CD4-positive, CD25-positive, alpha-beta regulatory T cell (primary cell): ENCODE data around the gene PSORS1C2. TPM values are rescaled to one million over a fixed set of nuclear protein-coding genes. Genes with fewer than 3 reads are reported as not detected.
"Not testable (repeated sequence)": the region's sequence is repeated elsewhere in the genome, so short reads cannot be mapped to it uniquely, and the experiment has no call there.

Source experiments
- ATAC-seq, 2 donors: fragments of 150-1000 bp; cut with Tn5 transposase; one replicate each; pipeline ENCODE4 v1.10.0; 2021; ENCODE audit warnings: low read depth in 2 of 2, moderate number of reproducible peaks in 2 of 2, moderate library complexity in 1 of 2
- DNase-seq, 3 donors: peaks; one replicate each; pipeline versions ENCODE4 v3.0.0 to v3.0.0-alpha.2; 2012 to 2022; ENCODE audit warnings: mixed read lengths in 1 of 3
- H3K27ac ChIP-seq: one replicate; pipeline ENCODE4 v1.7.0; 2013; ENCODE audit warnings: mild to moderate bottlenecking, low read length; ENCODE audit not compliant: insufficient read depth, poor library complexity, severe bottlenecking
- H3K27me3 ChIP-seq: one replicate; pipeline ENCODE4 v1.7.0; 2013; ENCODE audit warnings: low read length; ENCODE audit not compliant: control insufficient read depth, insufficient read depth
- H3K36me3 ChIP-seq: one replicate; pipeline ENCODE4 v1.7.0; 2013; ENCODE audit warnings: mild to moderate bottlenecking, low read length, moderate library complexity; ENCODE audit not compliant: control insufficient read depth, insufficient read depth
- H3K4me1 ChIP-seq: 2 replicates; pipeline ENCODE4 v1.7.0; 2013; ENCODE audit warnings: mild to moderate bottlenecking, low read length; ENCODE audit not compliant: insufficient read depth, control insufficient read depth, poor library complexity, severe bottlenecking
- H3K4me3 ChIP-seq: one replicate; pipeline ENCODE4 v1.7.0; 2013; ENCODE audit warnings: low read depth, mild to moderate bottlenecking, low read length, moderate library complexity
- H3K9me3 ChIP-seq, 2 experiments: 1 replicate in 1 of 2; 2 replicates in 1 of 2; pipeline ENCODE4 v1.7.0; 2013; ENCODE audit warnings: low read length in 2 of 2, mild to moderate bottlenecking in 1 of 2, moderate library complexity in 1 of 2; ENCODE audit not compliant: control insufficient read depth in 2 of 2
- H3K27ac Mint-ChIP-seq, 3 donors: one replicate each; pipeline ENCODE4 v1.8.0; 2020 to 2022; ENCODE audit warnings: mild to moderate bottlenecking in 3 of 3, mixed read lengths in 3 of 3, moderate library complexity in 2 of 3
- H3K27me3 Mint-ChIP-seq: one replicate; pipeline ENCODE4 v1.8.0; 2022; ENCODE audit warnings: mild to moderate bottlenecking, mixed read lengths
- H3K36me3 Mint-ChIP-seq: one replicate; pipeline ENCODE4 v1.8.0; 2020; ENCODE audit warnings: mixed read lengths
- H3K4me1 Mint-ChIP-seq, 4 donors: one replicate each; pipeline ENCODE4 v1.8.0; 2020 to 2022; ENCODE audit warnings: mixed read lengths in 4 of 4, mild to moderate bottlenecking in 1 of 4
- H3K4me3 Mint-ChIP-seq, 4 donors: one replicate each; pipeline ENCODE4 v1.8.0; 2020 to 2022; ENCODE audit warnings: mild to moderate bottlenecking in 4 of 4, mixed read lengths in 4 of 4, moderate library complexity in 3 of 4
- H3K9me3 Mint-ChIP-seq, 7 donors: one replicate each; pipeline ENCODE4 v1.8.0; 2020 to 2022; ENCODE audit warnings: mixed read lengths in 7 of 7, mild to moderate bottlenecking in 3 of 7, moderate library complexity in 2 of 7
- polyA plus RNA-seq, 4 donors: library from polyadenylated mRNA; unstranded; fragments of 300-500 nt; fragmentation: Illumina TruSeq; gene quantifications; one replicate each; pipeline ENCODE4 v1.2.3, GENCODE V29; 2021
- total RNA-seq: library from RNA; stranded (reverse); gene quantifications from one replicate; pipeline ENCODE4 v1.2.3, GENCODE V29; 2022

PSORS1C2 gene
- total and polyA plus RNA-seq, 5 donors from 2014 or later = not detected

DNA sequence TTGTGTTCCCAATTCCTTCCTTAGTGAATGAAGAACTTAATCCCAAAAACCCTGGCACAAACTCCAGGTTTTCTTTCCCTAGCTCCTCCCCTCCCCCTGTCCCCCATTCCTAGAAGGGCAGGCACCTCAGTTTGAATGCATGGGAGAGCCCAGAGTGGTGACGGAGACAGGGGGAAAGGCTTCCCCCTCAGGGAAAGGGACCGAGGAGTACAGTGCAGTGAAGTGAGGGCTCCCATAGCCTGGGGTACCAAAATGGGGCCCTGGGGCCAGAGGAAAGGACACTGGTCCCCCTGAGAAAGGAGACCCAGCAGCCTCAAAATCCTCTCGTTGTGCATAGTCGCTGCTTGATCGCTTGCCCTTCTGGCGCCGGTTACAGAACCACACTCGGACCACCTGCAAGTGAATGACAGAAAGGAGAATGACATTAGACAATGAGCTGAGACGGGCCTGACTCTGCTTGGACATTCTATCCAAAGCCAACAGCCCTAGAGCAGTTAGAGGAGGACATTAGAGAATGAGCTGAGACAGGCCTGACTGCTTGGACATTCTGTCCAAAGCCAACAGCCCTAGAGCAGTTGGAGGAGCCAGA, 25.7 kb upstream of the PSORS1C2 start:
- H3K4me3 Mint-ChIP-seq = peak overlapping the region in 2 of 4 donors; percentile 19 to 38
- H3K4me1 Mint-ChIP-seq = peaks cover 5 to 20% (median 15%) of the 10 kb centered on the region in 4 donors

DNA sequence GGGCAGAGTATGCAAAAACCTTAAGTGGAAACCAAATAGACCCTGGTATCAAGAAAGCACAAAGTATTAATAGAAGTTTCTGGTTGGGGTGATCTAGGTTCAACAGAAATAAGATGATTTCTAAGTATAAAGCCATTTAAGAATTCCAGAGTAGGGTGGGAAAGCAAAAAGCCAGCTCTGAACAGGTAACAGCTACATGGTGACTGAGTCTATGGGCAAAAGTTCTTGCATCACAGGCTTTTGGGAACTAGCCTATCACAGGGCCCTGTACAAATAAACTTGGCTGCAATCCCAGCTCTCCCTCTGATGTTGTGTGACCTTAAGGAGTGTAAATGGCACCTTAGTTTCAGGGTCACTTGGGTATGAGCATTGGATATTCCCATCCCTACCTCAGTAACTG, 25.1 kb upstream of the PSORS1C2 start:
- peaks cover 17% of the 10 kb centered on the region for H3K4me1 ChIP-seq
- ATAC-seq = no peak

More for the DNA sequence above, 25.7 kb upstream of the PSORS1C2 start:
- H3K27me3 ChIP-seq, H3K9me3 Mint-ChIP-seq, H3K36me3 ChIP-seq, H3K36me3 Mint-ChIP-seq, ATAC-seq, H3K9me3 ChIP-seq, H3K27me3 Mint-ChIP-seq, H3K27ac ChIP-seq, H3K4me3 ChIP-seq, DNase-seq: not testable (repeated sequence)
- H3K4me1 ChIP-seq = peaks cover 10% of the 10 kb centered on the region
- H3K27ac Mint-ChIP-seq = peak overlapping the region in 1 of 3 donors; percentile 59

DNA sequence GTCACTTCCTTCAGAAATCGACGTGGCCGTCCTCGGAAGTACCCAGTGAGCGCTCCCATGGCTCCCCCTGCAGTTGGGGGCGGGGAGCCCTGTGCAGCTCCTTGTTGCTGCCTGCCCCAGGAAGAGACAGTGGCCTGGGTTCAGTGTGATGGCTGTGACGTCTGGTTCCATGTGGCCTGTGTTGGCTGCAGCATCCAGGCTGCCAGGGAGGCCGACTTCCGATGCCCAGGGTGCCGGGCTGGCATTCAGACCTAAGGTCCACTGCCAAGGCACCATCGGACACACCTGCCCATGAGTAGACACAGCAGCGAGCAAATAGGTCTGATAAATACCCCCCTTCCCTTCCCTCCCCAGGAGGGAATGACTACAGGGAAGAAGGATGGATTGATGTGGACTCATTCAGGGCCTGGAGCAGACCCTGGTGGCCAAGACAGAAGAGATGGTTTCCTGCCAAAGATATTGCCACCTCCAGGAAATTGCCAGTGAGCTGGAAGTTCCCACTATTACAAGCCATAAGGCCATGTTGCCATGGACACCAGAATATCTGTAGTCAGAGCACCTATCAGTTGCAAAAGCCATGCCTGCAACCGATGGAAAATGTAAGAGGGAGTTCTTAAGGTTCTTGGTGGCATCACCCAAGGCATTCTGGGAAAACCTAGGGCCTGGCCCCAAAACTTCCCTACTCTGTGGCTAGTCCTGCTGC, 23.7 kb upstream of the PSORS1C2 start:
- H3K9me3 ChIP-seq = no peaks in the 10 kb centered on the region
- H3K4me3 ChIP-seq = no peak overlapping the region
- H3K4me3 Mint-ChIP-seq = peak overlapping the region in 1 of 4 donors; percentile 22
- ATAC-seq (no peak), DNase-seq (no peak)
- peak overlapping the region in 1 of 3 donors; percentile 17 for H3K27ac Mint-ChIP-seq
- no peaks in the 10 kb centered on the region for H3K36me3 Mint-ChIP-seq
- no peaks in the 10 kb centered on the region for H3K36me3 ChIP-seq
- no peaks in the 10 kb centered on the region for H3K9me3 Mint-ChIP-seq
- no peaks in the 10 kb centered on the region for H3K27me3 Mint-ChIP-seq
- no peak overlapping the region for H3K27ac ChIP-seq
- no peaks in the 10 kb centered on the region for H3K27me3 ChIP-seq
- H3K4me1 ChIP-seq = peaks cover 25% of the 10 kb centered on the region
- peaks cover 8 to 37% (median 22%) of the 10 kb centered on the region in 4 donors for H3K4me1 Mint-ChIP-seq

More for the DNA sequence above, 25.1 kb upstream of the PSORS1C2 start:
- no peaks in the 10 kb centered on the region for H3K9me3 Mint-ChIP-seq
- no peak overlapping the region for H3K4me3 ChIP-seq
- H3K27me3 Mint-ChIP-seq = no peaks in the 10 kb centered on the region
- peak overlapping the region in 2 of 4 donors; percentile 12 to 22 for H3K4me3 Mint-ChIP-seq
- H3K36me3 Mint-ChIP-seq = no peaks in the 10 kb centered on the region
- H3K27me3 ChIP-seq = no peaks in the 10 kb centered on the region
- no peak overlapping the region for H3K27ac Mint-ChIP-seq
- no peak for DNase-seq
- no peaks in the 10 kb centered on the region for H3K9me3 ChIP-seq
- H3K36me3 ChIP-seq = no peaks in the 10 kb centered on the region
- H3K4me1 Mint-ChIP-seq = peaks cover 8 to 26% (median 16%) of the 10 kb centered on the region in 4 donors
- H3K27ac ChIP-seq = no peak overlapping the region

DNA sequence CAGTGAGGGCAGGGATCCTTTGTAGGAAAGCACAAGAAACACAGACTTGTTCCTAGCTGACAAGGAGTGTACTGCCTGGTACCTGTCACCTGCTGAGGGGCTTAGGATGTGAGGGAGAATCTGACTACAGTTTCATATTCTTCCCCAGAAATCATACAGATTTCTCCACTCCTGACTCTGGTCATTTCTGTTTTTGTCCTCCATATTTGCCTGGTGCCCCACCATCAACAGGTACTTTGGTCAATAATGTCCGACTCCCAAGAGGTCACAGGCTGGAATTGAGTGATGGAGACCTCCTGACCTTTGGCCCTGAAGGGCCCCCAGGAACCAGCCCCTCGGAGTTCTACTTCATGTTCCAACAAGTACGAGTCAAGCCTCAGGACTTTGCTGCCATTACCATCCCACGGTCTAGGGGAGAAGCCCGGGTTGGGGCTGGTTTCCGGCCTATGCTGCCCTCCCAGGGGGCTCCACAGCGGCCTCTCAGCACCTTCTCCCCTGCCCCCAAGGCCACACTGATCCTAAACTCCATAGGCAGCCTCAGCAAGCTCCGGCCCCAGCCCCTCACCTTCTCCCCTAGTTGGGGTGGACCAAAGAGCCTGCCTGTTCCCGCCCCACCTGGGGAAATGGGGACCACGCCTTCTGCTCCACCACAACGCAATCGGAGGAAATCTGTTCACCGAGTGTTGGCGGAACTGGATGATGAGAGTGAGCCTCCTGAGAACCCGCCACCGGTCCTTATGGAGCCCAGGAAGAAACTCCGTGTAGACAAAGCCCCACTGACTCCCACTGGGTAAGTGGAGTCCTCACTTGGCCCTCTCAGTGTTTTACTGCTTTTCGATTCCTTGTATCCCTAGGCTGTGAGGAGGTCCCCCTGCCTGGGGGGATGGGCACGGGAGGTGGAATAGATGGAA, 22.6 kb upstream of the PSORS1C2 start:
- H3K9me3 ChIP-seq = no peaks in the 10 kb centered on the region
- peaks cover 29% of the 10 kb centered on the region for H3K4me1 ChIP-seq
- DNase-seq (no peak), ATAC-seq (no peak)
- peak overlapping the region in 1 of 3 donors; percentile 31 for H3K27ac Mint-ChIP-seq
- no peaks in the 10 kb centered on the region for H3K9me3 Mint-ChIP-seq
- H3K4me3 Mint-ChIP-seq = peak overlapping the region in 2 of 4 donors; percentile 62 to 82
- no peak overlapping the region for H3K27ac ChIP-seq
- no peaks in the 10 kb centered on the region for H3K36me3 Mint-ChIP-seq
- peaks cover 8 to 46% (median 22%) of the 10 kb centered on the region in 4 donors for H3K4me1 Mint-ChIP-seq
- no peaks in the 10 kb centered on the region for H3K27me3 ChIP-seq
- H3K36me3 ChIP-seq = no peaks in the 10 kb centered on the region
- no peaks in the 10 kb centered on the region for H3K27me3 Mint-ChIP-seq
- H3K4me3 ChIP-seq = no peak overlapping the region

DNA sequence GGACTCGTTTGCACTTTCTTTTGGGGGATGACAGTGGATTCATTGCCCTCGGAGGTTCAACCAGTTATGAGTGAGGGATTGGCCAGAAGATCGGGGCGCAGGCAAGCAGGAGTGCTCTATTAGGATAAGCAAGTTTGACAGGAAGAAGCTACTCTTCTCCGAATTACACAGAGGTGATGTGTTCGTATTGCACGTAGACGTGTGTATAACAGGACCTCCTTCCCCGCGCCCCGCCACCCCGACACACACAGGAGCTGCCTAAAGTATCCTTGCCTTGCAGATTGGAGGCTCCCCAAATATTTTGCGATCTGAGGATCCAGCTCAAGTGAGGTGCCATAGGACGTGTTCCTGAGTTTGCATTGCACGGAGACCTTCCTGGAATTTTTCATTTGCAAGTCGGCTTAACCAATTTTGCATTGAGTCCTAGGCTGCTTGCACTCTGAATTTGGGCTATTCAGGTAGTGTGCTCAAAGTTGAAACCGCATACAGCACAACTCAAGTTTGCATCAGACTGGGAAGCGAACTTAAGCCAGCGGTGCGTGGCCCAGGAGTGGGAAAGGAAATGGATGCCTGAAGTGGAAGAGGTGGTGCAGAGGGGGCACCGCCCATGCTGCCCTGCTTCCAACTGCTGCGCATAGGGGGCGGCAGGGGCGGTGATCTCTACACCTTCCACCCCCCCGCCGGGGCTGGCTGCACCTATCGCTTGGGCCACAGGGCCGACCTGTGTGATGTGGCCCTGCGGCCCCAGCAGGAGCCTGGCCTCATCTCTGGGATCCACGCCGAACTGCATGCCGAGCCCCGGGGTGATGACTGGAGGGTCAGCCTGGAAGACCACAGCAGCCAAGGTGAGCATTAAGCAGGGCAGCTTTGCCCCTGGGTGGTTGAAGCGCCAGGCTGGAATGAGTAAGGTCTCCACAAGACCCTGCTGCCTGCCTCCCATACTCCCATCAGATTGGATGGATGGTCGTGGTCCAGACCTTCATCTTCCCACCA, 20.3 kb upstream of the PSORS1C2 start:
- Mint-ChIP-seq H3K27me3 (no peaks in the 10 kb centered on the region), H3K9me3 (no peaks in the 10 kb centered on the region), H3K36me3 (peaks cover 4% of the 10 kb centered on the region), H3K4me3 (peak overlapping the region; percentile 86 to 96 (median 94)), H3K4me1 (peaks cover 8 to 36% (median 21%) of the 10 kb centered on the region in 4 donors), H3K27ac (peak overlapping the region; percentile 79 to 91 (median 90))
- no peaks in the 10 kb centered on the region for H3K36me3 ChIP-seq
- no peaks in the 10 kb centered on the region for H3K9me3 ChIP-seq
- H3K27me3 ChIP-seq = no peaks in the 10 kb centered on the region
- DNase-seq = peak; percentile 29 to 58 (median 31)
- H3K4me1 ChIP-seq = peaks cover 24% of the 10 kb centered on the region
- no peak for ATAC-seq
- H3K27ac ChIP-seq = peak overlapping the region; percentile 82
- peak overlapping the region; percentile 77 for H3K4me3 ChIP-seq

DNA sequence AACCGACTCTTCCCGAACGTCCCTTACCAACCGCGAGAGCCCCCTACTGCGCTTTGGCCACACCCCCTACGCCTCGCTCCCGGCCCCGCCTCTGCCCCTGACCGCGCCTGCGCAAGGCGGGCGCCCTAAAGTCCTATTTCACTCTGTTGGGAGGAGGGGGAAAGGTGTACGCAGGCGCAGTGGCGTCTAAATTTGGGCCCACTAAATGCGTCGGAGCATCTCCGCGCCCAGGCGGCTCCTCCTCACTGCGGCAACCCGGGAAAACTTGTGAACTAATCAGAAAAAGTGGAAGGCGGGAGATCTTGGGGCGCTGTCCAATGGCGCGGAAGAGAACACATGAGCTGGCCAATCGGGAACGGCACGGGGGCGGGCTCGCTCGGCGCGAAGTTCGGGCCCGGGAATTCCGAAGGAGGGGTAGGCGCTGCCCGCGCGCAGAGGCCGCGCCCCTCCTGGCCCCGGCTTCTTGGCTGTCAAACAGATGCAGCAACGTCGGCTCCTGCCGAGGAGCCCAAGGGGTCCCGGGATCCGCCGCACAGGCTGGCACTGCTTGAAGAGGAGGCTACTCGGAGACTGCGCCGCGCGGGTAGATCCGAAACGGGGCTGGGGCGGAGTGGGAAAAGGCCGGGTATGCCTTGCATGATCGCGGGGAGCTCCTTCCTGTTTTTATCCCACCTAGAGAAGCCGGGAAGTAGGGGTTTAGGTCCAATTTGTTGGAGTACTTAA, 19.4 kb upstream of the PSORS1C2 start, which contains the start of gene TCF19:
Gene TCF19 (plus strand): TSS at position 450 of the 723 bp plus-strand sequence. CDS start 881 bp downstream, outside the sequence.
- DNase-seq (peak; percentile 98 to 99 (median 99)), ATAC-seq (peak; percentile 90 to 93)
- Histone ChIP-seq H3K27me3 (no peaks in the 10 kb centered on the region), H3K4me1 (peaks cover 24% of the 10 kb centered on the region), H3K4me3 (peak within 1 kb of the TSS; percentile 78), H3K27ac (peak within 1 kb of the TSS; percentile 82), H3K9me3 (no peaks in the 10 kb centered on the region), H3K36me3 (no peaks in the 10 kb centered on the region)
- H3K27me3 Mint-ChIP-seq = no peaks in the 10 kb centered on the region
- no peaks in the 10 kb centered on the region for H3K9me3 Mint-ChIP-seq
- peak within 1 kb of the TSS; percentile 86 to 96 (median 94) for H3K4me3 Mint-ChIP-seq
- peaks cover 4% of the 10 kb centered on the region for H3K36me3 Mint-ChIP-seq
- peaks cover 8 to 36% (median 17%) of the 10 kb centered on the region in 4 donors for H3K4me1 Mint-ChIP-seq
- H3K27ac Mint-ChIP-seq = peak within 1 kb of the TSS; percentile 90 to 94 (median 91)
